ENCODE data around the gene RASSF8.
A peak's percentile ranks its signal among the peaks of the same experiment; 100 is the strongest.

RASSF8 gene

GRCh38 chr12:26124446-26125399 is 166.2 kb downstream of the RASSF8 start, which contains the start of gene BHLHE41:
Gene BHLHE41 (minus strand): TSS chr12:26125037. CDS start chr12:26124779, 258 bp downstream.
- H3K27me3 Mint-ChIP-seq (ENCODE audit: low read depth): peaks cover 89% of the 10 kb centered on the region
- peak within 1 kb of the TSS; percentile 94 to 96 (median 95) for H3K4me3 Mint-ChIP-seq
- H3K4me1 Mint-ChIP-seq: peaks cover 24% of the 10 kb centered on the region
- TF ChIP-seq, protein P1, sequence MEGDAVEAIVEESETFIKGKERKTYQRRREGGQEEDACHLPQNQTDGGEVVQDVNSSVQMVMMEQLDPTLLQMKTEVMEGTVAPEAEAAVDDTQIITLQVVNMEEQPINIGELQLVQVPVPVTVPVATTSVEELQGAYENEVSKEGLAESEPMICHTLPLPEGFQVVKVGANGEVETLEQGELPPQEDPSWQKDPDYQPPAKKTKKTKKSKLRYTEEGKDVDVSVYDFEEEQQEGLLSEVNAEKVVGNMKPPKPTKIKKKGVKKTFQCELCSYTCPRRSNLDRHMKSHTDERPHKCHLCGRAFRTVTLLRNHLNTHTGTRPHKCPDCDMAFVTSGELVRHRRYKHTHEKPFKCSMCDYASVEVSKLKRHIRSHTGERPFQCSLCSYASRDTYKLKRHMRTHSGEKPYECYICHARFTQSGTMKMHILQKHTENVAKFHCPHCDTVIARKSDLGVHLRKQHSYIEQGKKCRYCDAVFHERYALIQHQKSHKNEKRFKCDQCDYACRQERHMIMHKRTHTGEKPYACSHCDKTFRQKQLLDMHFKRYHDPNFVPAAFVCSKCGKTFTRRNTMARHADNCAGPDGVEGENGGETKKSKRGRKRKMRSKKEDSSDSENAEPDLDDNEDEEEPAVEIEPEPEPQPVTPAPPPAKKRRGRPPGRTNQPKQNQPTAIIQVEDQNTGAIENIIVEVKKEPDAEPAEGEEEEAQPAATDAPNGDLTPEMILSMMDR (IDR thresholded peaks at IDR 0.05; ENCODE audit: unreplicated experiment in 3 of 3): no peak
- no peaks in the 10 kb centered on the region for H3K36me3 Mint-ChIP-seq (ENCODE audit: low read depth)
- H3K9me3 Mint-ChIP-seq: no peaks in the 10 kb centered on the region
- peak within 1 kb of the TSS; percentile 14 to 55 (median 22) for H3K27ac Mint-ChIP-seq

GRCh38 chr12:26125400-26126339 is 167.2 kb downstream of the RASSF8 start:
- Mint-ChIP-seq H3K36me3 (ENCODE audit: low read depth) (no peaks in the 10 kb centered on the region), H3K4me1 (peaks cover 24% of the 10 kb centered on the region), H3K4me3 (peak overlapping the region; percentile 94 to 96 (median 95)), H3K9me3 (no peaks in the 10 kb centered on the region), H3K27ac (peak overlapping the region in 2 of 3 experiments; percentile 22 to 55), H3K27me3 (ENCODE audit: low read depth) (peaks cover 89% of the 10 kb centered on the region)
- TF ChIP-seq, protein P1 (IDR thresholded peaks at IDR 0.05; ENCODE audit: unreplicated experiment in 3 of 3): no peak

- H3K27me3 Mint-ChIP-seq (ENCODE audit: low read depth): peaks cover 84% of the 10 kb centered on the region
- no peaks in the 10 kb centered on the region for H3K36me3 Mint-ChIP-seq (ENCODE audit: low read depth)
- TF ChIP-seq, protein P1 (IDR thresholded peaks at IDR 0.05; ENCODE audit: unreplicated experiment in 3 of 3): no peak
- H3K4me1 Mint-ChIP-seq: peaks cover 24% of the 10 kb centered on the region
- no peaks in the 10 kb centered on the region for H3K9me3 Mint-ChIP-seq
- no peak overlapping the region for H3K27ac Mint-ChIP-seq
- H3K4me3 Mint-ChIP-seq: peak overlapping the region; percentile 94 to 96 (median 95)
These were observed 168.1 kb downstream of the RASSF8 start for GRCh38 chr12:26126340-26127284.

- no peaks in the 10 kb centered on the region for H3K9me3 Mint-ChIP-seq
These were observed 168.9 kb downstream of the RASSF8 start for GRCh38 chr12:26127404-26127803.

More at GRCh38 chr12:26127404-26127803, 168.9 kb downstream of the RASSF8 start:
- Mint-ChIP-seq H3K27me3 (ENCODE audit: low read depth) (peaks cover 81% of the 10 kb centered on the region), H3K27ac (no peak overlapping the region), H3K36me3 (ENCODE audit: low read depth) (no peaks in the 10 kb centered on the region), H3K4me1 (peaks cover 24% of the 10 kb centered on the region), H3K4me3 (peak overlapping the region; percentile 68 to 94 (median 79))
- TF ChIP-seq, protein P1 (IDR thresholded peaks at IDR 0.05; ENCODE audit: unreplicated experiment in 3 of 3): no peak

Measured in nephron (organoid).